HG03469 (cell line): ENCODE results near the gene UBE2E1.
"Not testable (repeated sequence)": the region's sequence is repeated elsewhere in the genome, so short reads cannot be mapped to it uniquely, and the experiment has no call there.

Experiments used
- ATAC-seq: cut with Tn5 transposase; IDR thresholded peaks from one replicate; pipeline ENCODE4 v1.9.1; 2021; ENCODE audit warnings: mild to moderate bottlenecking, moderate library complexity, moderate number of reproducible peaks; ENCODE audit not compliant: unreplicated experiment

The UBE2E1 gene

GRCh38 chr3:23840521-23840920 is 34.8 kb downstream of the UBE2E1 start:
- ATAC-seq, result no peak

GRCh38 chr3:23843869-23844268 is 38.1 kb downstream of the UBE2E1 start:
- ATAC-seq, result no peak

- no peak for ATAC-seq
Observed at GRCh38 chr3:23845326-23846216, 39.8 kb downstream of the UBE2E1 start.

GRCh38 chr3:23849462-23849861 is 43.7 kb downstream of the UBE2E1 start:
- not testable (repeated sequence) for ATAC-seq

- ATAC-seq, result no peak
Observed at GRCh38 chr3:23856286-23856685, 50.5 kb downstream of the UBE2E1 start.

- ATAC-seq, result no peak
Observed at GRCh38 chr3:23859012-23859743, 53.4 kb downstream of the UBE2E1 start.

- ATAC-seq, result no peak
Observed at GRCh38 chr3:23859839-23860382, 54.2 kb downstream of the UBE2E1 start.

- ATAC-seq, result no peak
Observed at GRCh38 chr3:23861689-23862088, 55.9 kb downstream of the UBE2E1 start.

- no peak for ATAC-seq
Observed at GRCh38 chr3:23863060-23863459, 57.3 kb downstream of the UBE2E1 start.

GRCh38 chr3:23864931-23865330 is 59.2 kb downstream of the UBE2E1 start:
- ATAC-seq, result no peak

GRCh38 chr3:23865595-23866396 is 60.0 kb downstream of the UBE2E1 start:
- ATAC-seq, result peak; percentile 79

- no peak for ATAC-seq
Observed at GRCh38 chr3:23867400-23867799, 61.6 kb downstream of the UBE2E1 start.

GRCh38 chr3:23867838-23868237 is 62.1 kb downstream of the UBE2E1 start:
- ATAC-seq, result no peak

- no peak for ATAC-seq
Observed at GRCh38 chr3:23869977-23870662, 64.4 kb downstream of the UBE2E1 start.

- not testable (repeated sequence) for ATAC-seq
Observed at GRCh38 chr3:23870663-23871043, 64.9 kb downstream of the UBE2E1 start.

- ATAC-seq, result not testable (repeated sequence)
Observed at GRCh38 chr3:23871361-23871760, 65.6 kb downstream of the UBE2E1 start.

- ATAC-seq, result no peak
Observed at GRCh38 chr3:23872330-23872729, 66.6 kb downstream of the UBE2E1 start.

GRCh38 chr3:23873941-23874340 is 68.2 kb downstream of the UBE2E1 start:
- ATAC-seq, result no peak

- ATAC-seq, result no peak
Observed at GRCh38 chr3:23874359-23875112, 68.8 kb downstream of the UBE2E1 start.
